Neural progenitor cell (in vitro differentiated cells): ENCODE measurements around the gene CDH13. TPM values are rescaled to one million over a fixed set of nuclear protein-coding genes. Genes with fewer than 3 reads are reported as not detected.

Source experiments
- DNase-seq: peaks from one replicate; pipeline ENCODE4 v3.0.0-alpha.2; 2016; ENCODE audit warnings: low spot score
- H2AFZ ChIP-seq: fragments of 200-600 bp; sonication (generic); replicated peaks from 2 replicates; pipeline ENCODE4 v1.6.1; 2016; ENCODE audit warnings: antibody characterized with exemption
- H3F3A ChIP-seq: fragments of 200-600 bp; sonication (generic); 2 replicates; pipeline ENCODE4 v1.6.1; 2016; ENCODE audit warnings: antibody characterized with exemption, low read depth
- H3K27ac ChIP-seq: fragments of 200-600 bp; sonication (generic); 2 replicates; pipeline ENCODE4 v1.5.1; 2016; ENCODE audit warnings: mild to moderate bottlenecking
- H3K27me3 ChIP-seq: fragments of 200-600 bp; sonication (generic); 2 replicates; pipeline ENCODE4 v1.6.1; 2016; ENCODE audit warnings: mild to moderate bottlenecking, moderate library complexity
- H3K36me3 ChIP-seq: fragments of 200-600 bp; sonication (generic); 2 replicates; pipeline ENCODE4 v1.5.1; 2016
- H3K4me1 ChIP-seq: fragments of 200-600 bp; sonication (generic); 2 replicates; pipeline ENCODE4 v1.6.1; 2016; ENCODE audit warnings: mixed run types
- H3K4me2 ChIP-seq: fragments of 200-600 bp; sonication (generic); 2 replicates; pipeline ENCODE4 v1.6.1; 2016
- H3K4me3 ChIP-seq: fragments of 200-600 bp; sonication (generic); 2 replicates; pipeline ENCODE4 v1.5.1; 2016
- H3K79me2 ChIP-seq: fragments of 200-600 bp; sonication (generic); 2 replicates; pipeline ENCODE4 v1.6.1; 2016; ENCODE audit warnings: low read depth
- H3K9ac ChIP-seq: fragments of 200-600 bp; sonication (generic); 2 replicates; pipeline ENCODE4 v1.6.1; 2016
- H3K9me3 ChIP-seq: fragments of 200-600 bp; sonication (generic); 2 replicates; pipeline ENCODE4 v1.5.1; 2016; ENCODE audit warnings: low read depth
- H4K20me1 ChIP-seq: fragments of 200-600 bp; sonication (generic); 2 replicates; pipeline ENCODE4 v1.6.1; 2016; ENCODE audit warnings: low read depth
- H3K27ac Mint-ChIP-seq: 3 replicates; pipeline ENCODE4 v1.8.0; 2021; ENCODE audit warnings: mixed read lengths
- H3K27me3 Mint-ChIP-seq: 2 replicates; pipeline ENCODE4 v1.8.0; 2022; ENCODE audit warnings: low read depth, mild to moderate bottlenecking, inconsistent platforms, moderate library complexity, mixed read lengths; ENCODE audit not compliant: insufficient read depth
- H3K36me3 Mint-ChIP-seq: 3 replicates; pipeline ENCODE4 v1.8.0; 2021; ENCODE audit warnings: mixed read lengths
- H3K4me1 Mint-ChIP-seq: 3 replicates; pipeline ENCODE4 v1.8.0; 2021; ENCODE audit warnings: mixed read lengths
- H3K4me3 Mint-ChIP-seq: 3 replicates; pipeline ENCODE4 v1.8.0; 2021; ENCODE audit warnings: mild to moderate bottlenecking, moderate library complexity, mixed read lengths
- H3K9me3 Mint-ChIP-seq: 3 replicates; pipeline ENCODE4 v1.8.0; 2020; ENCODE audit warnings: mixed read lengths
- EZH2 ChIP-seq: fragments of 200-600 bp; sonication (generic); IDR thresholded peaks from 2 replicates; pipeline ENCODE4 v1.6.1; 2017; ENCODE audit warnings: antibody characterized with exemption, mild to moderate bottlenecking, moderate library complexity
- EZH2phosphoT487 ChIP-seq: fragments of 200-600 bp; sonication (generic); IDR thresholded peaks from 2 replicates; pipeline ENCODE4 v1.6.1; 2017; ENCODE audit warnings: antibody characterized with exemption
- total RNA-seq: library from RNA; depleted of rRNA; stranded (reverse); fragments of >200 nt; gene quantifications from 2 replicates; pipeline ENCODE4 v1.2.3, GENCODE V29; 2015; ENCODE audit warnings: low replicate concordance
- TF ChIP-seq, protein P1 (sequence below): fragments of 200-600 bp; sonication (generic); IDR thresholded peaks from 2 replicates; pipeline ENCODE4 v1.5.1; 2017; ENCODE audit warnings: antibody characterized with exemption, mild to moderate bottlenecking

CDH13 gene
- total RNA-seq, 1 donor from 2014 or later, result 3.0 TPM

DNA sequence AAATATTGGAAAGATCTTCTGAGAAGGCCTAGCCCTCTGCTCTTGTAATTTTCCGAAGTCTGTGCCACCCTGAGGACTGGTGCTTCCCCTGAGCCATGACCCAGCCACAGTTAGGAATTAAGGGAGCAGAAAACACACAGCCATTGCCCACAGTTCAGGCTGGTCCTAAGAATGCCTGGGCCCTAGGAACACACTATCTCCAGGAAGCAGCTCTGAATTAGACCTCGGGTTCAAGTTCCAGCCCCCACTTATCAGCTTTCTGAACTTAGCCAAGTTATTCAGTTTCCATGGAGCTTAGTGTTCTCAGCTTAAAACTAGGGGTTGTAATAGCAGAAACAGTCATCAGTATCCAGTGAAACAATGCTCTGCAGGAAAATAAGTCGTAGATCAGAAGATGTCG is 56.0 kb downstream of the CDH13 start:
- no peak overlapping the region for H2AFZ ChIP-seq
- TF ChIP-seq EZH2, result no peak
- TF ChIP-seq, protein P1, sequence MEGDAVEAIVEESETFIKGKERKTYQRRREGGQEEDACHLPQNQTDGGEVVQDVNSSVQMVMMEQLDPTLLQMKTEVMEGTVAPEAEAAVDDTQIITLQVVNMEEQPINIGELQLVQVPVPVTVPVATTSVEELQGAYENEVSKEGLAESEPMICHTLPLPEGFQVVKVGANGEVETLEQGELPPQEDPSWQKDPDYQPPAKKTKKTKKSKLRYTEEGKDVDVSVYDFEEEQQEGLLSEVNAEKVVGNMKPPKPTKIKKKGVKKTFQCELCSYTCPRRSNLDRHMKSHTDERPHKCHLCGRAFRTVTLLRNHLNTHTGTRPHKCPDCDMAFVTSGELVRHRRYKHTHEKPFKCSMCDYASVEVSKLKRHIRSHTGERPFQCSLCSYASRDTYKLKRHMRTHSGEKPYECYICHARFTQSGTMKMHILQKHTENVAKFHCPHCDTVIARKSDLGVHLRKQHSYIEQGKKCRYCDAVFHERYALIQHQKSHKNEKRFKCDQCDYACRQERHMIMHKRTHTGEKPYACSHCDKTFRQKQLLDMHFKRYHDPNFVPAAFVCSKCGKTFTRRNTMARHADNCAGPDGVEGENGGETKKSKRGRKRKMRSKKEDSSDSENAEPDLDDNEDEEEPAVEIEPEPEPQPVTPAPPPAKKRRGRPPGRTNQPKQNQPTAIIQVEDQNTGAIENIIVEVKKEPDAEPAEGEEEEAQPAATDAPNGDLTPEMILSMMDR, result no peak
- no peak for TF ChIP-seq EZH2phosphoT487
- no peaks in the 10 kb centered on the region for H3K9me3 Mint-ChIP-seq
- H3K4me1 Mint-ChIP-seq, result no peaks in the 10 kb centered on the region
- H3K27ac ChIP-seq, result no peak overlapping the region
- H3K27ac Mint-ChIP-seq, result no peak overlapping the region
- no peaks in the 10 kb centered on the region for H3K4me1 ChIP-seq
- no peaks in the 10 kb centered on the region for H3K79me2 ChIP-seq
- no peak overlapping the region for H3K9ac ChIP-seq
- no peaks in the 10 kb centered on the region for H3F3A ChIP-seq
- H4K20me1 ChIP-seq, result no peaks in the 10 kb centered on the region
- no peaks in the 10 kb centered on the region for H3K27me3 Mint-ChIP-seq
- H3K36me3 Mint-ChIP-seq, result no peaks in the 10 kb centered on the region
- no peak overlapping the region for H3K4me3 ChIP-seq
- no peak for DNase-seq
- H3K27me3 ChIP-seq, result no peaks in the 10 kb centered on the region
- no peaks in the 10 kb centered on the region for H3K36me3 ChIP-seq
- H3K4me2 ChIP-seq, result no peak overlapping the region
- H3K4me3 Mint-ChIP-seq, result no peak overlapping the region
- H3K9me3 ChIP-seq, result no peaks in the 10 kb centered on the region

DNA sequence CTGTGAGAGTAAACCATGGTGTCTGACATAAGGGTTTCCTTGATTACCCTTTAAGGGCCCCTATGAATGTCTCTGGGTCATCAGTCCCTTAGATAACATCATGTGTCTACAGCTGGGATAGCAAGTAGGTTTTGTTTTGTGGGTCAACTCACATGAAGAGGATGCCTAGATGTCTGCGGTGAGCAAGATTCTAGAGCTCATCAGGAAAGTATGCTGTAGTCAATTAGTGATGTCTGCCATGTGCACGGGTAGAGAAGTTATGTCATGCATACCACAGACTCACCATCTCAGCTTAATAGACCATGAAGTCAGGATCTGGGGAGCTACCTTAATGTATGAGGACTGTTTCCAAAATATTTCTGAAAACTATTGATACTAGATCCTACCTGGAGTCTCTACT is 57.5 kb downstream of the CDH13 start:
- TF ChIP-seq EZH2, result no peak
- TF ChIP-seq, protein P1, result no peak
- no peak for TF ChIP-seq EZH2phosphoT487
- no peak overlapping the region for H3K4me3 Mint-ChIP-seq
- no peak overlapping the region for H3K27ac Mint-ChIP-seq
- H3K4me1 ChIP-seq, result no peaks in the 10 kb centered on the region
- no peaks in the 10 kb centered on the region for H3F3A ChIP-seq
- H3K4me3 ChIP-seq, result no peak overlapping the region
- H4K20me1 ChIP-seq, result no peaks in the 10 kb centered on the region
- no peaks in the 10 kb centered on the region for H3K36me3 Mint-ChIP-seq
- DNase-seq, result no peak
- H3K9ac ChIP-seq, result no peak overlapping the region
- no peak overlapping the region for H2AFZ ChIP-seq
- no peaks in the 10 kb centered on the region for H3K36me3 ChIP-seq
- no peak overlapping the region for H3K27ac ChIP-seq
- no peaks in the 10 kb centered on the region for H3K4me1 Mint-ChIP-seq
- H3K9me3 Mint-ChIP-seq, result no peaks in the 10 kb centered on the region
- H3K27me3 Mint-ChIP-seq, result no peaks in the 10 kb centered on the region
- no peaks in the 10 kb centered on the region for H3K27me3 ChIP-seq
- H3K9me3 ChIP-seq, result no peaks in the 10 kb centered on the region
- H3K79me2 ChIP-seq, result no peaks in the 10 kb centered on the region
- H3K4me2 ChIP-seq, result no peak overlapping the region

DNA sequence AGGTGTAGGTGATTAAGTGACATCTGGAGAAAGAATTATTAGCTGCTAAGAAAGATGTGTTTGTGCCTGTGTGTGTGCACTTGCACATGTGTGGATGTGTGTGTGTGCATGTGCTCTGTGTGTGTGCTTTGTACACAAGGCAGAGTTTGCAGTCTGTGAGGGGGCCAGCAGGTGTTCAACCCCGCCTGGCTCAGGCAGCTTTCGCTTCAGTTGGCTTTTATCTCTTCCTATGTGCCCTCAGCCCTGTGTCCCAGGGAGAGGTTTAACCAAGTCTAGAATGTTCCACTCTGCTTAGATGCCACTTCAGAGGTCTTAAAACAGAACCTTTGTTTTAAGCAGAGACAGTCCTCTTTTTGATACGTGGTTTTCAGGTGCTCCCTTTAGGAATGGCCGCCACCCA is 58.8 kb downstream of the CDH13 start:
- no peaks in the 10 kb centered on the region for H3K9me3 ChIP-seq
- no peaks in the 10 kb centered on the region for H3K9me3 Mint-ChIP-seq
- H3K36me3 Mint-ChIP-seq, result no peaks in the 10 kb centered on the region

More for the DNA sequence above, 58.8 kb downstream of the CDH13 start:
- Mint-ChIP-seq H3K4me1 (no peaks in the 10 kb centered on the region), H3K27ac (no peak overlapping the region), H3K27me3 (no peaks in the 10 kb centered on the region), H3K4me3 (no peak overlapping the region)
- Histone ChIP-seq H3F3A (no peaks in the 10 kb centered on the region), H3K4me1 (no peaks in the 10 kb centered on the region), H3K4me2 (no peak overlapping the region), H3K36me3 (no peaks in the 10 kb centered on the region), H2AFZ (no peak overlapping the region), H3K27me3 (no peaks in the 10 kb centered on the region), H3K79me2 (no peaks in the 10 kb centered on the region), H4K20me1 (no peaks in the 10 kb centered on the region), H3K4me3 (no peak overlapping the region), H3K9ac (no peak overlapping the region), H3K27ac (no peak overlapping the region)
- TF ChIP-seq EZH2 (no peak), EZH2phosphoT487 (no peak)
- TF ChIP-seq, protein P1, result no peak
- no peak for DNase-seq
